IPS DF 6.9 (cell line): ENCODE measurements around the gene FDX2.
A peak's percentile ranks its signal among the peaks of the same experiment; 100 is the strongest.

Source experiments
- DNase-seq: peaks from one replicate; pipeline ENCODE4 v3.0.0-alpha.2; 2013; ENCODE audit warnings: low read depth, low spot score
- H3K27ac ChIP-seq: one replicate; pipeline ENCODE4 v1.5.1; 2013; ENCODE audit warnings: low read length, control low read depth
- H3K27me3 ChIP-seq: 2 replicates; pipeline ENCODE4 v1.6.1; 2013; ENCODE audit warnings: mild to moderate bottlenecking, low read length; ENCODE audit not compliant: control insufficient read depth, insufficient read depth
- H3K36me3 ChIP-seq: 2 replicates; pipeline ENCODE4 v1.6.1; 2013; ENCODE audit warnings: low read length; ENCODE audit not compliant: control insufficient read depth, insufficient read depth
- H3K4me1 ChIP-seq: 2 replicates; pipeline ENCODE4 v1.6.1; 2013; ENCODE audit warnings: low read length; ENCODE audit not compliant: control insufficient read depth, insufficient read depth
- H3K4me3 ChIP-seq: 2 replicates; pipeline ENCODE4 v1.5.1; 2013; ENCODE audit warnings: mild to moderate bottlenecking, low read length
- H3K9me3 ChIP-seq: 2 replicates; pipeline ENCODE4 v1.6.1; 2013; ENCODE audit warnings: low read length, inconsistent platforms; ENCODE audit not compliant: control insufficient read depth, insufficient read depth
- WGBS: extraction: QIAGEN DNeasy Blood & Tissue Kit; methylation state at CpG from one replicate; pipeline ENCODE4 v1.1.7; 2013; ENCODE audit warnings: mixed read lengths, missing lambda C conversion rate; ENCODE audit not compliant: insufficient read length, insufficient coverage; 5-methylcytosine and 5-hydroxymethylcytosine counted together

Gene FDX2

DNA sequence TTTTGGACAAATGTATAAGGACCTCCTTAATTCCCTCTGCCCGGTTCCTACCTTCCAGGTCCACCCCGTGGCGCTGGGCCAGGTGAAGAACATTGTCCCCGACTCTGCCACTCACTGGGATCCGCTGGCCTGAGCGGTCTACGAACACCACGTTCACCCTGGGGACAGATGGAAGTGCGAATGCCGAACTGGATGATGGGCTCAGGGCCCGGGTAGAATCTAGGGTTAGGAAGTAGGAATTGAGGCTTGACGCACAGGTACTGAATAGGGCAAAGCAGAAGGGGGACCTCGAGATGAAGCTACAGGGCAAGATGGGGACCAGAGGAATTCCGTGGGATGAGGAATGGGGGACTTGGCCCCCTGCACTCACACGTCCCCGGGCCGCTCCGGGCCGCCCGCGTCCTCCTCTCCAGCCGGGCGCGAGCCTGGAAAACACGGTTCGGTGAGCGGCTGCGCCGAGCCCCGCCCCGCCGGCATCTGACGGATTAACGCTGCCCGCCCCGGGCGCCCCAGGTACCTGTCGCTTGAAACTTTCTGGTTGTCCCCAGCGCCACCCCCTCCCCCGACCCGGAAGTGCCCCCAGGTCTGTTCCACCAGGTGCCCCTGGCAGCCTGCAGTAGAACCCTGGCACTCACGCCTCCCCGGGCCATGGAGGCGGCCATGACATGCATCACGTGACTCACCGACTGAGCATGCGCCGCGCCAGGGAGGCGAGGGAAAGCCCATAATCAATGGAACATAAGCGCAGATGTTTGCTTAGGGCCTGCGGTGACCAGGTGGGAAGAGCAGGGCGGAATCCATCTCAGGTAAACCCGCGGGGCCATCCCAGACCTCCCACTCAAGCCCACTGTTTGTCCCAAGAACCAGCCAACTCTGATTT lies at the start of gene FDX2:
FDX2 (minus strand) TSS at position 681 of the 880 bp plus-strand sequence; CDS start at position 662, 19 bp downstream.
- Histone ChIP-seq H3K36me3 (peaks cover 10% of the 10 kb centered on the region; the same call in 1 of the 2 replicates), H3K27me3 (no peaks in the 10 kb centered on the region), H3K9me3 (no peaks in the 10 kb centered on the region), H3K4me3 (peak within 1 kb of the TSS; percentile 79), H3K27ac (no peak within 1 kb of the TSS), H3K4me1 (0 out of 2 replicates have a peak, but pooled peaks cover 3% of the 10 kb centered on the region)
- no CpG with 5 or more reads among the region's 55 CpGs for WGBS
- peak; percentile 84 for DNase-seq

DNA sequence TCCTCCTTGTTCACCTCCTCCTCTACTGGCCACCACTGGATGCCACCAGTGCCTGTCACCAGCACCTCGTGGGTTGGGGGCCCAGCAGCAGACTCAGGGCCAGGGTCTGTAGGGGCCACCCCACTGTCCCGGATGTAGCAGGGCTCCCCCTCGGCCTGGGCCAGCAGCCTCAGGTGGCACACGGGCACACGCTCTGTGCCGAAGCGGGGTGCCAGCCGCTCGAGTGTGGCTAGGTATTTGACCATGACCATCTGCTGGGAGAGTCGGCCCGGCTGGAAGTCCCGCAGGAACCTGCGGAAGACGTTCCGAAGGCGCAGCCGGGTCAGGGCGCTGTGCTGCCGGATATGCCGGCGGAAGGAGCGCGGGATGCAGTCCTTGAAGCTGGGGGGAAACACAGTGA lies 49.7 kb upstream of the FDX2 start:
- Histone ChIP-seq H3K27me3 (no peaks in the 10 kb centered on the region), H3K9me3 (no peaks in the 10 kb centered on the region), H3K36me3 (peaks cover 16% of the 10 kb centered on the region; the same call in 1 of the 2 replicates), H3K4me3 (no peak overlapping the region), H3K4me1 (no peaks in the 10 kb centered on the region), H3K27ac (no peak overlapping the region)
- no peak for DNase-seq
- WGBS: no CpG with 5 or more reads among the region's 23 CpGs

DNA sequence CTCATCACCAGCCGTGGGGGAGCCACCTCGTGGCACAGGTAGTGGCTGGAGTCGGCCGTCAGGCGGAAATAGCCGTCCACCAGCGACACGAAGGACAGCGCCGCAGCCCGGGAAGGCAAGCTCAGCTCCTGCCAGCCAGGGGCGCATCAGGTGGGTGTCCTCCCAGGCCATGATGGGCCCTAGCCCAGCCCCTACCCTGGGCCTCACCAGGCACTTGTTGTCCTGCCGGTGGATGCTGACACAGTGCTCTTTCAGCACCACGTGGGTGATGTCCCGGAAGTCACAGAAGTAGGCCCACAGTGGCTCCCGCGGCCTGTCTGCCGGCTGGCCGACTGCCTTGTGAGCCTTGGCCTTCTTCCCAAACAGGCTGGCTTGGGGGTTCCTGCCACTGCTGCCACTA lies 48.8 kb upstream of the FDX2 start:
- no peaks in the 10 kb centered on the region for H3K9me3 ChIP-seq
- WGBS: no CpG with 5 or more reads among the region's 19 CpGs
- peaks cover 16% of the 10 kb centered on the region; the same call in 1 of the 2 replicates for H3K36me3 ChIP-seq
- DNase-seq: no peak
- H3K27me3 ChIP-seq: no peaks in the 10 kb centered on the region
- no peaks in the 10 kb centered on the region for H3K4me1 ChIP-seq
- no peak overlapping the region for H3K4me3 ChIP-seq
- no peak overlapping the region for H3K27ac ChIP-seq

DNA sequence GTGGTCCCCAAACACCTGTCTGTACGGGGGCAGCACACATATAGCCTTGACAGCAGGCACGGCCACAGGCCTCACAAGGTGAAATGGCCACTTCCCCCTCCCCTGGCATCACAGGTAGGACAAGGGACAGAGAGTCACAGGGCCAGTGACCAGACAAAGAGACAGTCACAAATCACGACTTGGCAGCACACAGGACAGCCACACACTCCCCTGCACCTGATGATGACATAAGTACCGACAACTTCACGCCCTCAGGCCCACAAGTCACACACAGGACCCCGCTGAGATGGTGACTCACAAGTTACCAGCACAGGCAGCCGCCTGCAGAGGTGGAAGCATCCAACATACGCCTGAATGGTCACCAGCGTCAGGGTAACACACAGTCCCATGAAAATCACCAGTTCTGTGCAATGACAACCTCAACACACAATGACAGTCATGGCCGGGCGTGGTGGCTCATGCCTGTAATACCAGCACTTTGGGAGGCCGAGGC lies 48.0 kb upstream of the FDX2 start:
- Histone ChIP-seq H3K27ac (no peak overlapping the region), H3K9me3 (no peaks in the 10 kb centered on the region), H3K27me3 (no peaks in the 10 kb centered on the region), H3K4me1 (no peaks in the 10 kb centered on the region), H3K4me3 (no peak overlapping the region), H3K36me3 (peaks cover 20% of the 10 kb centered on the region; the same call in 1 of the 2 replicates)
- no peak for DNase-seq
- WGBS: no CpG with 5 or more reads among the region's 12 CpGs

DNA sequence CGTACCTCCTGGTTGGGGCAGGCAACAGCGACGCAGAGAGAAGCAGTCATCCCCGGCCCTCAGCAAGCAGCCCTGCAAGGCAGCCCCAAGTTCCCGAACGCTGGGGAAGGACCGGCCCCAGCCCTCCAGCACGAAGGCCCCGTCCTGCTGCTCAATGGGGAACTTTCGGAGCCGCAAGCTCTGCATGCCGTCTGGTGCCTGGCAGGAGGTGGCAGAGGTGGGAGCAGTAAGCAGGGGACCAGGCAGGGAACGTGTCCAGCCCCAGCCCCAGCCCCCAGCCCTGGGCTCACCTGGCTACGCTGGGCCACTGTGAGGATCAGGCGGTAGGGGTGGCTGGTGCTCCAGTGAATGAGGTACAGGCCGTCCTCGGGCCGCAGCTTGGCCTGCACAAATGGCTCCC lies 46.4 kb upstream of the FDX2 start:
- no peaks in the 10 kb centered on the region for H3K4me1 ChIP-seq
- no peak for DNase-seq
- no peak overlapping the region for H3K27ac ChIP-seq
- WGBS: no CpG with 5 or more reads among the region's 18 CpGs
- H3K36me3 ChIP-seq: peaks cover 20% of the 10 kb centered on the region; the same call in 1 of the 2 replicates
- H3K4me3 ChIP-seq: no peak overlapping the region
- H3K27me3 ChIP-seq: no peaks in the 10 kb centered on the region
- no peaks in the 10 kb centered on the region for H3K9me3 ChIP-seq

DNA sequence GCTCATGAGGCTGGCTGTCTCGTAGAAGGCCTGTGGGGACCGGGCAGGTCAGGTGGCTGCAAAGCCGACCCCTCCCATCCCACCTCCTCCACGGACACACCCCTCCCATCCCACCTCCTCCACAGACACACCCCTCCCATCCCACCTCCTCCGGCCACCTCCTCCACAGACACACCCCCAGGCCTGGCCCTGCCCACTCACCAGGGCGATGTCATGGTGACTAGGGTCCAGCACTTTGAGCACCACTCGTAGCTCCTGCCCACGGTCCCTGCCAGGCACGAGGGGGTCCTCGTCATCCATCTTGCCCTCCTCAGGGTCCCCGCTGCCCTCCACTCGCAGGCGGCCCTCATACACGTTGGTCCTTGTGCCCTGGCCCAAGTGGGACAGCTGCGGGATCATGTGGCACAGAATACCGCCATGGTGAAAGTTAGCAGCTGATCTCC lies 45.8 kb upstream of the FDX2 start:
- Histone ChIP-seq H3K4me1 (no peaks in the 10 kb centered on the region), H3K4me3 (no peak overlapping the region), H3K27ac (no peak overlapping the region), H3K36me3 (peaks cover 20% of the 10 kb centered on the region; the same call in 1 of the 2 replicates), H3K9me3 (no peaks in the 10 kb centered on the region), H3K27me3 (no peaks in the 10 kb centered on the region)
- DNase-seq: no peak
- no CpG with 5 or more reads among the region's 16 CpGs for WGBS

DNA sequence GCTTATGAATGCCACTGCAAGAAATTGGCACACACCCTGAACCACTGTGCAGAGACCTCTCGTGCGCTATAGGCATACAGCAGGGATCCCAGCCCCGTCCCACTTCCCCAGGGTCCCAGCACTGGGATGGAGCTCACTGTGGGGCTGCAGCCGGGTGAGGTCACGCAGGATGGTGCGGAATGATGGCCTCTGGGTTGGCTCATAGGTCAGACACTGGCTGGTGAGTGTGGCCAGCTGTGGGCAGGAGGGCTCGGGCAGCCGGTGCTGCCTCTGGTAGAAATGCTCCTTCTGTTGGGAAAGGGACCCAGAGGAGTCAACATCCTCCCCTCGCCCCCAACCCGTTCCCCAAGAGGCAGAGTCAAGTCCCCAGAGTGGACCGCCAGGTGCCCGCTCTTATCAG lies 40.6 kb upstream of the FDX2 start:
- WGBS: no CpG with 5 or more reads among the region's 12 CpGs
- H3K27ac ChIP-seq: no peak overlapping the region

DNA sequence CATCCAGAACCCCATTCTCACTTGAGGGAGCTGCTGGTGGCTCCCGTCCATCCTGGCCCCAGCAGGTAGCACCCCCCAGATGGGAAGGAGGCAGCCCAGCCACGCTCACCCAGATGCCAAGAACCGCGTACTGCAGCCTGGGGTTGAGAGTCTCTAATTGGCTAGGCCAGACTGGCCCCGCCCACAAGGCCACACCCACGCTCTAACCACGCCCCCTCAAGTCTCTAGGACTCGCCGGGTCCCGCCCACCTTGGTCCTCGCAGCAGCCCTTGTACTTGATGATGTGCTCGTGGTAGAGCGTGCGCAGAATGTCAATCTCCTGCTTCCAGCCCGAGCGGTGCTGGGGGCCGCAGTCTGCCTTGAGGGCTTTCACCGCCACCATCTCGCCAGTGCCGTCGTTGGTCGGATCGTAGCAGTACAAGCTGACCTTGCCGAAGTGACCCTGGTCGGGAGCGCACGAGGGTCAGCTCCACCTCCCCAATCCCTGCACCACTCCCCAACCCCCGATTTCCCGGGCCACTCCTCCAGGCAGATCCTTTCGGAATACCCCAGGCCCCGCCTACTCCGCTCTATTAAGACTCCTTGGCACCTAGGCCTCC lies 38.1 kb upstream of the FDX2 start:
- DNase-seq: peak; percentile 89
- Histone ChIP-seq H3K27me3 (no peaks in the 10 kb centered on the region), H3K36me3 (no peaks in the 10 kb centered on the region), H3K4me1 (peaks cover 2% of the 10 kb centered on the region), H3K9me3 (no peaks in the 10 kb centered on the region), H3K4me3 (peak overlapping the region; percentile 38; the same call in 1 of the 2 replicates), H3K27ac (no peak overlapping the region)
- WGBS: no CpG with 5 or more reads among the region's 32 CpGs

More for the DNA sequence above, 40.6 kb upstream of the FDX2 start:
- H3K4me1 ChIP-seq: peaks cover 2% of the 10 kb centered on the region
- no peaks in the 10 kb centered on the region for H3K27me3 ChIP-seq
- no peak for DNase-seq
- no peak overlapping the region for H3K4me3 ChIP-seq
- no peaks in the 10 kb centered on the region for H3K9me3 ChIP-seq
- 0 out of 2 replicates have a peak, but pooled peaks cover 4% of the 10 kb centered on the region for H3K36me3 ChIP-seq

DNA sequence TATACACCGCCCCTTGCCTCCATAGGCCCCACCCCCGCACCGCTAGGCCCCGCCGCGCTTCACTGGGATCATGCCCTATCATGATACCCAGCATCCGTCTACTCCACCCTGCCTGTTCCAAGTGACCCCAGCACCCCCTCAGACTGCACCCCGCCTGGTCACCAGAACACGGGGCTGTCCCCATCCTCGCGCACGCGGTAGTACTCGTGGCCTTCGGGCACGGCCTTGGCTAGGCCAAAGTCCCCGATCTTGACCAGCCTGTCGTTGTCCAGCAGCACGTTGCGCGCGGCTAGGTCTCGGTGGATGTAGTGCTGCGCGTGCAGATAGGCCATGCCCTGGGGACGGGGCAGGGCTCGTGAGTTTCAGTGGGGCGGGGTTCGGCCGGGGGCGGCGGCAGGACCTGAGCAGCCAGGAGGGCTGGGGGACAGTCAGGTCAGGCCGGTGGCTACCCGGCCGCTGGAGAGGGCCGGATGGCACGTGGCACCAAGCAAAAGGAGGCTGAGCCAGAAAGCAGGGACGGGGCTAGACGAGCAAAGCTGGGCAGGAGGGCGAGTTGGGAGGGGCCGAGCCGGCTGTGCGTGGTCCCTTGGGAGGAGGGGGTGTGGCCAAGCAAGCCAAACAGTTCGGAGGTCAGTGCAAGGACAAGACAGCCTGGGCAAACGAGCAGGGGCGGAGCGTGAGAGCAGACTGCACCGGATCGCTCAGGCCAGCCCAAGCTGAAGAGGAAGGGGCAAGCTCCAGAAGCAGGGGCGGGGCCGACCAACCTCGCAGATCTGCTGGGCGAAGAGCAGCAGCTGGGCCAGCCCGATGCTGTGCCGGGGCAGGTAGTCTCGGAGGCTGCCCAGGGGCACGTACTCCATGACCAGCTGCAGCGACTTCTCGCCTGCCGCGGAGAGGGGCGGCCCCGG lies 37.2 kb upstream of the FDX2 start:
- H3K27me3 ChIP-seq: no peaks in the 10 kb centered on the region
- H3K9me3 ChIP-seq: no peaks in the 10 kb centered on the region
- DNase-seq: peak; percentile 89
- WGBS: no CpG with 5 or more reads among the region's 63 CpGs
- H3K27ac ChIP-seq: no peak overlapping the region
- peak overlapping the region; percentile 33; the same call in 1 of the 2 replicates for H3K4me3 ChIP-seq
- peaks cover 2% of the 10 kb centered on the region for H3K4me1 ChIP-seq
- H3K36me3 ChIP-seq: no peaks in the 10 kb centered on the region

DNA sequence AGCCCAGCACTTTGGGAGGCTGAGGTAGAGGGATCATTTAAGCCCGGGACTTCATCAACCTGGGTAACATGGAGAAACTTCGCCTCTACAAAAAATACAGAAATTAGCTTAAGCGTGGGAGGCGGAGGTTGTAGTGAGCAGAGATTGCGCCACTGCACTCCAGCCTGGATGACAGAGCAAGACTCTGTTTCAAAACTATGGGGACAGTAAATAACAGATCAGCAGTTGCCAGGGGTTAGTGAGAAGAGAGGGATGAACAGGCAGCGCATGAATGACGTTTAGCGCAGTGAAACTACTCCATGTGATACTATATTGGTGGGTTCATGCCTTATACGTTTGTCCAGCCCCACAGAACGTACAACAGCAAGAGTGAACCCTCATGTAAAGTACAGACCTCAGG lies 30.7 kb upstream of the FDX2 start:
- DNase-seq: no peak
- Histone ChIP-seq H3K4me1 (no peaks in the 10 kb centered on the region), H3K27ac (no peak overlapping the region), H3K4me3 (no peak overlapping the region), H3K36me3 (no peaks in the 10 kb centered on the region), H3K27me3 (no peaks in the 10 kb centered on the region), H3K9me3 (no peaks in the 10 kb centered on the region)
- no CpG with 5 or more reads among the region's 10 CpGs for whole genome bisulfite sequencing
